Sigmoid colon (tissue), 7 donors: ENCODE data around the gene PLIN4. TPM values are rescaled to one million over a fixed set of nuclear protein-coding genes. Genes with fewer than 3 reads are reported as not detected.

Experiments used
- DNase-seq: peaks from one replicate; pipeline ENCODE4 v3.0.0-alpha.2; 2019
- H3K27ac ChIP-seq, 4 donors: fragments of 200-600 bp; sonication (generic); one replicate each; pipeline ENCODE4 v1.5.1; 2016 to 2019; ENCODE audit warnings: mild to moderate bottlenecking in 1 of 4
- H3K27me3 ChIP-seq, 3 donors: fragments of 200-600 bp; sonication (generic); one replicate each; pipeline ENCODE4 v1.5.1; 2019; ENCODE audit warnings: mild to moderate bottlenecking in 1 of 3
- H3K36me3 ChIP-seq, 4 donors: fragments of 200-600 bp; sonication (generic); one replicate each; pipeline ENCODE4 v1.5.1; 2016 to 2019
- H3K4me1 ChIP-seq, 4 donors: fragments of 200-600 bp; sonication (generic); one replicate each; pipeline ENCODE4 v1.5.1; 2017 to 2019
- H3K4me3 ChIP-seq, 4 donors: fragments of 200-600 bp; sonication (generic); one replicate each; pipeline ENCODE4 v1.5.1; 2017 to 2019; ENCODE audit warnings: mild to moderate bottlenecking in 2 of 4, moderate library complexity in 1 of 4
- H3K9me3 ChIP-seq, 4 donors: fragments of 200-600 bp in 3 of 4; sonication (generic) in 3 of 4; one replicate each; pipeline versions ENCODE4 v1.5.1 to v1.6.1; 2013 to 2019
- EP300 ChIP-seq, 4 donors: sonication (generic); formaldehyde crosslinking; IDR thresholded peaks; one replicate each; pipeline ENCODE4 v1.6.1; 2017; ENCODE audit warnings: antibody characterized with exemption in 4 of 4
- POLR2A ChIP-seq, 2 donors: fragments of 450-650 bp; IDR thresholded peaks; one replicate each; pipeline ENCODE4 v1.6.1; 2016; ENCODE audit warnings: antibody characterized with exemption in 2 of 2, mild to moderate bottlenecking in 2 of 2, moderate library complexity in 2 of 2
- POLR2AphosphoS5 ChIP-seq, 4 donors: sonication (generic); formaldehyde crosslinking; IDR thresholded peaks; one replicate each; pipeline ENCODE4 v1.6.1; 2017; ENCODE audit warnings: antibody characterized with exemption in 4 of 4
- WGBS, 2 donors: extraction: QIAGEN DNeasy Blood & Tissue Kit; methylation state at CpG; one replicate each; pipeline ENCODE4 v1.1.7; 2013; 5-methylcytosine and 5-hydroxymethylcytosine counted together
- intact Hi-C: fragments of 100-400 bp; cut with DNase I; formaldehyde crosslinking; loops from one replicate; pipeline ENCODE4 v1.15.1; 2023
- polyA plus RNA-seq, 3 donors: library from polyadenylated mRNA; stranded (reverse); fragments of 200-250 nt; gene quantifications; one replicate each; pipeline ENCODE4 v1.2.3, GENCODE V29; 2013
- total RNA-seq, 4 donors: library from RNA; depleted of rRNA; stranded (reverse); fragments of >200 nt; gene quantifications; one replicate each; pipeline ENCODE4 v1.1.0, GENCODE V29; 2016
- TF ChIP-seq, protein P1 (sequence below), 4 experiments: fragments of 450-650 bp in 3 of 4; fragments of 200-600 bp in 1 of 4; IDR thresholded peaks; one replicate each; pipeline ENCODE4 v1.5.1; 2016 to 2019; ENCODE audit warnings: antibody characterized with exemption in 4 of 4, mild to moderate bottlenecking in 3 of 4, moderate library complexity in 2 of 4
- donor health status: healthy with polysubstance abuse.
- donor health status: Bipolar disorder and iron deficiency.
- donor health status: healthy.

Gene PLIN4
- total and polyA plus RNA-seq, 7 donors: 0.69 to 71.7 (median 41.3) TPM

DNA sequence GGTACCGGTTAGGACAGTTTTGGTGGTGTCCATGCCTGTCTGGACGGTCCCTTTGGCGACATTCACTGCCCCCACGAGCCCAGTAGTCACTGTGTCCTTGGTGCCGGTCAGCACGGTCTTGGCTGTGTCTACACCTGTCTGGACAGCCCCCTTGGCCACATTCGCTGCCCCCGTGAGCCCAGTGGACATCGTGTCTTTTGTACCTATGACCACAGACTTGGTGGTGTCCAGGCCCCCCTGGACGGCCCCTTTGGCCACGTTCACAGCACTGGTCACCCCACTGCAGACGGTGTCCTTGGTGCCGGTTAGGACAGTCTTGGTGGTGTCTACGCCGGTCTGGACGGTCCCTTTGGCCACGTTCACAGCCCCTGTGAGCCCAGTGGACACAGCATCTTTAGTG is 6.2 kb downstream of the PLIN4 start:
- peaks cover 0 to 71% (median 27%) of the 10 kb centered on the region in 4 donors for H3K36me3 ChIP-seq
- H3K9me3 ChIP-seq: no peaks in the 10 kb centered on the region
- no peak overlapping the region for H3K4me3 ChIP-seq
- 91% methylated on average over 17 of the region's 17 CpGs for WGBS, 2 donors
- H3K4me1 ChIP-seq: peaks cover 0 to 73% (median 43%) of the 10 kb centered on the region in 4 donors
- no peaks in the 10 kb centered on the region for H3K27me3 ChIP-seq
- H3K27ac ChIP-seq: no peak overlapping the region
- DNase-seq: no peak
- intact Hi-C loops: loop anchor here (10.0 kb wide), 1 partner anchor 527 kb away; the partner anchor contains the start of gene EEF2
- no peak for TF ChIP-seq POLR2AphosphoS5 (IDR thresholded peaks at IDR 0.05)
- no peak for TF ChIP-seq EP300 (IDR thresholded peaks at IDR 0.05)
- TF ChIP-seq, protein P1, sequence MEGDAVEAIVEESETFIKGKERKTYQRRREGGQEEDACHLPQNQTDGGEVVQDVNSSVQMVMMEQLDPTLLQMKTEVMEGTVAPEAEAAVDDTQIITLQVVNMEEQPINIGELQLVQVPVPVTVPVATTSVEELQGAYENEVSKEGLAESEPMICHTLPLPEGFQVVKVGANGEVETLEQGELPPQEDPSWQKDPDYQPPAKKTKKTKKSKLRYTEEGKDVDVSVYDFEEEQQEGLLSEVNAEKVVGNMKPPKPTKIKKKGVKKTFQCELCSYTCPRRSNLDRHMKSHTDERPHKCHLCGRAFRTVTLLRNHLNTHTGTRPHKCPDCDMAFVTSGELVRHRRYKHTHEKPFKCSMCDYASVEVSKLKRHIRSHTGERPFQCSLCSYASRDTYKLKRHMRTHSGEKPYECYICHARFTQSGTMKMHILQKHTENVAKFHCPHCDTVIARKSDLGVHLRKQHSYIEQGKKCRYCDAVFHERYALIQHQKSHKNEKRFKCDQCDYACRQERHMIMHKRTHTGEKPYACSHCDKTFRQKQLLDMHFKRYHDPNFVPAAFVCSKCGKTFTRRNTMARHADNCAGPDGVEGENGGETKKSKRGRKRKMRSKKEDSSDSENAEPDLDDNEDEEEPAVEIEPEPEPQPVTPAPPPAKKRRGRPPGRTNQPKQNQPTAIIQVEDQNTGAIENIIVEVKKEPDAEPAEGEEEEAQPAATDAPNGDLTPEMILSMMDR (IDR thresholded peaks at IDR 0.05): no peak
- TF ChIP-seq POLR2A (IDR thresholded peaks at IDR 0.05): no peak

DNA sequence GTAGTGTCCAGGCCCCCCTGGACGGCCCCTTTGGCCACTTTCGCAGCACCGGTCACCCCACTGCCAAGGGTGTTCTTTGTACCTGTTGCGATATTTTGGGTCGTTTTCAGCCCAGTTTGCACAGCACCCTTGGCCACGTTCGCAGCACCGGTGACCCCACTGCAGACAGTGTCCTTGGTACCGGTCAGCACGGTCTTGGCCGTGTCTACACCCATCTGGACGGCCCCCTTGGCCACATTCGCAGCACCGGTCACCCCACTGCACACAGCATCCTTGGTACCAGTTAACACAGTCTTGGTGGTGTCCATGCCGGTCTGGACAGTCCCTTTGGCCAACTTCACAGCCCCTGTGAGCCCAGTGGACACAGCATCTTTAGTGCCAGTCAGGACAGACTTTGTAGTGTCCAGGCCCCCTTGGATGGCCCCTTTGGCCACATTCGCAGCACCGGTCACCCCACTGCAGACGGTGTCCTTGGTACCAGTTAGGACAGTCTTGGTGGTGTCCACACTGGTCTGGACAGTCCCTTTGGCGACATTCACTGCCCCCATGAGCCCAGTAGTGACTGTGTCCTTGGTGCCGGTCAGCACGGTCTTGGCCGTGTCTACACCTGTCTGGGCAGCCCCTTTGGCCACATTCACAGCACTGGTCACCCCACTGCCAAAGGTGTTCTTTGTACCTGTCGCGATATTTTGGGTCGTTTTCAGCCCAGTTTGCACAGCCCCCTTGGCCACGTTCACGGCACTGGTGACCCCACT is 6.8 kb downstream of the PLIN4 start:
- no peaks in the 10 kb centered on the region for H3K27me3 ChIP-seq
- no peak overlapping the region for H3K27ac ChIP-seq
- H3K36me3 ChIP-seq: peaks cover 5 to 76% (median 30%) of the 10 kb centered on the region in 4 donors
- TF ChIP-seq EP300 (IDR thresholded peaks at IDR 0.05): no peak
- TF ChIP-seq POLR2AphosphoS5 (IDR thresholded peaks at IDR 0.05): no peak
- no peak for TF ChIP-seq POLR2A (IDR thresholded peaks at IDR 0.05)
- TF ChIP-seq, protein P1 (IDR thresholded peaks at IDR 0.05): no peak
- no peak overlapping the region for H3K4me3 ChIP-seq
- DNase-seq: no peak
- H3K4me1 ChIP-seq: peaks cover 0 to 73% (median 45%) of the 10 kb centered on the region in 4 donors
- no peaks in the 10 kb centered on the region for H3K9me3 ChIP-seq
- WGBS, 2 donors: 86 to 87% methylated on average over 27 of the region's 27 CpGs
- intact Hi-C loops: loop anchor here (10.0 kb wide), 1 partner anchor 527 kb away; the partner anchor contains the start of gene EEF2

DNA sequence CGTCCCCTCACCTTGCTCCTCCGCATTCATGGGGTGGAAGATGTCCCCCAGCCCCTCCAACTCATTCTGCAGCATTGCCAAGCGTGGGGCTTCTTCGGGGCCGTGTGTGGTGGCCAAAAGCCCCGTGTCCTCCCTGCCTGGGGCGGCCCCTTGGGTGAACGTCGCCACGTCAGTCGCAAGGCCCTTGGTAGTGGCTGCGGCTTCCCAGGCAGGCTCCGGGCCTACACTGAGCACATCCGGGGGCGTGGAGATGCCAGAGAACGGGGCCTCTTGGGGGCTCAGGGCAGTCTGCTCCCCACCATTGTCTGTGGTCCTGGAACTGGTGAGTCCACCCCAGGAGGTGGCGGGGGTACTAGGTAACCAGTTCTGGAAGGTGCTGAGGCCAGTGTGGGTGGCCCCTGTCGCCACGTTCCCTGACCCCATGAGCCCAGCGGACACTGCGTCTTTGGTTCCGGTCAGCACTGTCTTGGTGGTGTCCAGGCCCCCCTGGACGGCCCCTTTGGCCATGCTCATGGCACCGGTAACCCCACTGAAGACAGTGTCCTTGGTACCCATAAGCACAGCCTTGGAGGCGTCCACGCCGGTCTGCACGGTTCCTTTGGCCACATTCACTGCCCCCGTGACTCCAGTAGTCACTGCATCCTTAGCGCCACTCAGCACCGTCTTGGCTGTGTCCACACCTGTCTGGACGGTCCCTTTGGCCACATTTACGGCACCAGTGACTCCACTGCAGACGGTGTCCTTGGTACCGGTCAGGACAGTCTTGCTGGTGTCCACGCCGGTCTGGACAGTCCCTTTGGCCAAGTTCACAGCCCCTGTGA is 7.6 kb downstream of the PLIN4 start:
- WGBS, 2 donors: 85 to 87% methylated on average over 37 of the region's 37 CpGs
- no peak overlapping the region for H3K27ac ChIP-seq
- H3K36me3 ChIP-seq: peaks cover 8 to 76% (median 30%) of the 10 kb centered on the region in 4 donors
- DNase-seq: no peak
- TF ChIP-seq POLR2AphosphoS5 (IDR thresholded peaks at IDR 0.05) (no peak), EP300 (IDR thresholded peaks at IDR 0.05) (no peak), POLR2A (IDR thresholded peaks at IDR 0.05) (no peak)
- TF ChIP-seq, protein P1 (IDR thresholded peaks at IDR 0.05): no peak
- H3K4me3 ChIP-seq: no peak overlapping the region
- H3K27me3 ChIP-seq: no peaks in the 10 kb centered on the region
- no peaks in the 10 kb centered on the region for H3K9me3 ChIP-seq
- intact Hi-C loops: loop anchor here (10.0 kb wide), 1 partner anchor 526 kb away; the partner anchor contains the start of gene EEF2
- peaks cover 0 to 73% (median 43%) of the 10 kb centered on the region in 4 donors for H3K4me1 ChIP-seq

DNA sequence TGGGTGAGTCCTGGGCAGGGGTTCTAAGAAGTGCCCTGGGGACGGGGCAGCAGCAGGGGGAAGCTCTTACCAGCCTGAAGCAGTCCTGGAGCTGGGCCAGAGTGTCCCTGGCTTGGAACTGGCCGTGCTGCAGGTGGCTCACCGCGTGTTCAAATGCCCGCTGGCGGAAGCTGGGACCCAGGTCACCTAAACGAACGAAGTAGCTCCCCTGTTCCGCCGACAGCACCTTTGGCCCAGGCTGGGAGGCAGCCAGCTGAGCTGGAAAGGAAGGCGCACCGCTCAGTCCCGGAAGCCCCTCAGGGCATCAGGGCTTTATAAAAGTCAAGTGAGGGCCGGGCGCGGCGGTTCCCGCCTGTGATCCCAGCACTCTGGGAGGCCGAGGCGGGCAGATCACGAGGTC is 9.6 kb downstream of the PLIN4 start:
- intact Hi-C loops: no loop called here
- Histone ChIP-seq H3K27ac (peak overlapping the region; percentile 11 to 66 (median 52)), H3K4me3 (no peak overlapping the region), H3K36me3 (peaks cover 19 to 80% (median 43%) of the 10 kb centered on the region in 4 donors), H3K4me1 (peaks cover 0 to 69% (median 41%) of the 10 kb centered on the region in 4 donors), H3K27me3 (no peaks in the 10 kb centered on the region), H3K9me3 (no peaks in the 10 kb centered on the region)
- no peak for DNase-seq
- TF ChIP-seq, protein P1 (IDR thresholded peaks at IDR 0.05): no peak
- peak in 1 of 4 donors; percentile 6 for TF ChIP-seq POLR2AphosphoS5 (IDR thresholded peaks at IDR 0.05)
- 88 to 90% methylated on average over 21 of the region's 21 CpGs for WGBS, 2 donors
